DLD1 (cell line): Measurements from ENCODE around the gene HDAC4.
"Not testable (repeated sequence)": the region's sequence is repeated elsewhere in the genome, so short reads cannot be mapped to it uniquely, and the experiment has no call there.

ENCODE experiments used
- in situ Hi-C: cut with HindIII; loops from 2 replicates; pipeline ENCODE4 v1.10.0; 2017; ENCODE audit warnings: low sequenced_read_pairs

The HDAC4 gene

GRCh38 chr2:239079671-239080294 is 321.0 kb downstream of the HDAC4 start:
- in situ Hi-C loops = no loop called here

- in situ Hi-C loops = no loop called here
Observed at GRCh38 chr2:239078128-239078924, 322.5 kb downstream of the HDAC4 start.

GRCh38 chr2:239077260-239077659 is 323.6 kb downstream of the HDAC4 start:
- in situ Hi-C loops = no loop called here

- in situ Hi-C loops = no loop called here
Observed at GRCh38 chr2:239075918-239076758, 324.7 kb downstream of the HDAC4 start.

- in situ Hi-C loops = no loop called here
Observed at GRCh38 chr2:239073745-239074530, 326.9 kb downstream of the HDAC4 start.

- in situ Hi-C loops = no loop called here
Observed at GRCh38 chr2:239073270-239073669, 327.6 kb downstream of the HDAC4 start.

GRCh38 chr2:239072786-239073185 is 328.0 kb downstream of the HDAC4 start:
- in situ Hi-C loops = no loop called here

- in situ Hi-C loops = no loop called here
Observed at GRCh38 chr2:239070466-239070865, 330.4 kb downstream of the HDAC4 start.

- in situ Hi-C loops = not testable (repeated sequence)
Observed at GRCh38 chr2:239069362-239070333, 331.2 kb downstream of the HDAC4 start.

- in situ Hi-C loops = no loop called here
Observed at GRCh38 chr2:239068411-239068810, 332.4 kb downstream of the HDAC4 start.

GRCh38 chr2:239067196-239067865 is 333.5 kb downstream of the HDAC4 start:
- in situ Hi-C loops = no loop called here

GRCh38 chr2:239066597-239066996 is 334.2 kb downstream of the HDAC4 start:
- in situ Hi-C loops = no loop called here

GRCh38 chr2:239065962-239066361 is 334.9 kb downstream of the HDAC4 start:
- in situ Hi-C loops = no loop called here

- in situ Hi-C loops = no loop called here
Observed at GRCh38 chr2:239065537-239065936, 335.3 kb downstream of the HDAC4 start.

GRCh38 chr2:239064891-239065290 is 335.9 kb downstream of the HDAC4 start:
- in situ Hi-C loops = no loop called here

- in situ Hi-C loops = no loop called here
Observed at GRCh38 chr2:239064253-239064652, 336.6 kb downstream of the HDAC4 start.

- in situ Hi-C loops = no loop called here
Observed at GRCh38 chr2:239062743-239063142, 338.1 kb downstream of the HDAC4 start.

- in situ Hi-C loops = no loop called here
Observed at GRCh38 chr2:239061824-239062570, 338.8 kb downstream of the HDAC4 start.
